GM19467 (cell line): Measurements from ENCODE around the gene CACNA1F.
"Not testable (repeated sequence)": the region's sequence is repeated elsewhere in the genome, so short reads cannot be mapped to it uniquely, and the experiment has no call there.

Experiments used
- ATAC-seq: cut with Tn5 transposase; IDR thresholded peaks from one replicate; pipeline ENCODE4 v1.9.1; 2021; ENCODE audit warnings: mild to moderate bottlenecking, moderate library complexity; ENCODE audit not compliant: unreplicated experiment

The CACNA1F gene

GRCh38 chrX:49177873-49178480 is 55.2 kb downstream of the CACNA1F start:
- ATAC-seq: no peak

GRCh38 chrX:49177338-49177833 is 55.8 kb downstream of the CACNA1F start:
- no peak for ATAC-seq

- ATAC-seq: no peak
Measured at GRCh38 chrX:49176421-49177326, 56.5 kb downstream of the CACNA1F start.

GRCh38 chrX:49175435-49176274 is 57.5 kb downstream of the CACNA1F start:
- ATAC-seq: no peak

GRCh38 chrX:49174723-49175122 is 58.4 kb downstream of the CACNA1F start:
- ATAC-seq: no peak

- not testable (repeated sequence) for ATAC-seq
Measured at GRCh38 chrX:49173544-49173943, 59.6 kb downstream of the CACNA1F start.

DNA sequence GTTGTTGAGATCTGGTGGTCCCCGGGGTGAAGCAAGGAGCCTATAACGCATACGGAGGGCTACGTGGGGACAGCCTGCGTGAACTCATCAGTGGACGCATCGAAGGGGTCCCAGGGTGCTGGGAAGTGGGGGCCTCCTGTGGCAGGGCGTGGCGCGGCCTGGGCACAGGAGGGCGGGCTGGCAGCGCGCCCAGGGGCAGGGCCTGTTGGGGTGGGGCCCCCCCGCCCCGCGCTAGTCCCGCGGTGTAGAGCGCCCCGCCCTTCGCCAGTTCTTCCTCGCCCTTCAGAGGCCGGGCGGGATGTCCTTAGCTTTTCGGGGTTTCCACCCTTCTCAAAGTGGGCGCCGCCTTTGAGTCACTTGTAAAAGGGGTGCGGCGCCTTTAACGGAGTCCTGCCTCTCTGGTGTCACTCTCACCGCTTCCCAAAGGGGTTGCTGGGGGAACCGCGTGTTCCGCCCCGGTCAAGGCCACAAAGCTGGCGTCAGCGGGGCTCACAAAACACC is 60.8 kb downstream of the CACNA1F start:
- ATAC-seq: peak; percentile 49

- no peak for ATAC-seq
Measured at GRCh38 chrX:49171752-49172279, 61.3 kb downstream of the CACNA1F start, which contains the start of gene PLP2. Gene PLP2 (plus strand): TSS chrX:49171898. CDS start chrX:49172001, 103 bp downstream.

DNA sequence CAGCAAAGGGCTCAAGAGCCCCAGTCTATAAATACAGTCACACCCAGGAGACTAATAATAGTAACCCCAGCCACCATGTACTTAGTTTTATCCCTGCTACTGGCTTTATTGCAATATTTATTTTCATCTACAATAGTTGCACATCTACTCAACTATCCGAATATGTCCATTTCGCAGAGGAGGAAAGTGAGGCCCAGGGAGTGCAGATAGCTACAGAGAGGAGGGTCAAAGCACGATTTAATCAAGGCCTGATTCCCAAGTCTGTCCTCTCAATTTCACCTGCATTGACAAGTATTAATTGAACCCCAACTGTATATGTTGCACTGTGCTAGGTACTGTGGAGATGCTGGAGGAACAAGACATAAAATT is 65.4 kb downstream of the CACNA1F start:
- ATAC-seq: no peak

DNA sequence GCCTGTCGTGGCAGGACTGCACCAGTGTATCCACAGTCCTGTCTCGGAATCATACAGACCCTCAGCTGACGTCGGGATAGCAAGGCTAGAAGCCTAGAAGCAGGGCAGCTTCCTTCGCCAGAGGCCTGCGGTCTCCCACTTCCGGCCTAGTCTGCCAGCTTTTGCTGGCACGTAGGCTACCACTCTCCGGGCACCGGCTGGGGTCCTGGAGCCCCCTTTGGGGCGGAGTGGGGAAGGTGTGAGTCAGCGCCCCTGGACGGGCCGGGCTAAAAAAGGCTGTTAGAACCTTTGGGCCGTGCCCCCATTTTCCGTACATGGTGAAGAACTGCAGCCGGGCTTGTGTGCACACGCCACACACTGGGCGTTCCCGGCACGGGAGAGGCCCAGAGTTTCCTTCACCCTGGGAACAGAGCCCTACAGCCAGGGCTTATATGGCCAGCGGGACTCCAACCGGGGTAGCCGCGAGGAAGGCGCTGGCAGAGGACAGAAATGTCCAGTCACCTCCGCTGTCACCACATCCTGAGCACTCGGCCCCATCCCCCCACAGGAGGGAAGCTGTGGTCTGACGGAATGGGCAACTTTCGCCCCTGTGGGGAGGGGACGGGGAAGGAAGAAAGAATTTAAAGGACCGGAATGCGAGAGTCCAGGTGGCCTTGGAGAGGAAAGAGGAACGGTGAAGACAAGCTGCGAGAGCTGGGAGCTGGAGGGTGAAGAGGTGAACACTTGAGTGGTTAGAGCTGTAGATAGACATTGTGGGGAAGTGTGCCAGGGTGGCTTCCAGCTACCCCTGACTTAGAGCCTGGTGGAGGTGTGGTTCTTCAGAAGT is 66.0 kb downstream of the CACNA1F start:
- ATAC-seq: no peak

GRCh38 chrX:49165901-49166881 is 66.9 kb downstream of the CACNA1F start:
- no peak for ATAC-seq

- ATAC-seq: no peak
Measured at GRCh38 chrX:49164589-49165360, 68.4 kb downstream of the CACNA1F start.

- ATAC-seq: peak; percentile 50
Measured at GRCh38 chrX:49163555-49164419, 69.4 kb downstream of the CACNA1F start.

GRCh38 chrX:49162620-49163019 is 70.5 kb downstream of the CACNA1F start, which contains the start of gene MAGIX:
Gene MAGIX (plus strand): TSS chrX:49162758. CDS start chrX:49162890, 132 bp downstream.
- no peak for ATAC-seq

DNA sequence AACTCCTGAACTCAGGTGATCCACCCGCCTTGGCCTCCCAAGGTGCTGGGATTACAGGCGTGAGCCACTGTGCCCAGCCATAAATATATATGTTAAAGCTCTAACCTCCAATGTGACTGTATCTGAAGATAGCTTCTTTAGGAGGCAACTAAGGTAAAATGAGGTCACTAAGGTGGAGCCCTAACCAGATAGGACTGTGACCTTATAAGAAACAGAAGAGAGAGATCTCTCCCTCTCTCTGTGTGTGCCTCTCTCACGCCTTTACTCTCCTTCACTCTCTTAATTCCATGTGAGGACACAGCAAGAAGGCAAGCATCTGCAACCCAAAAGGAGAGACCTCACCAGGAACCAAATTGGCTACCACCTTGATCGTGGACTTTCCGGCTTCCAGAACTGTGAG is 71.5 kb downstream of the CACNA1F start:
- ATAC-seq: no peak

DNA sequence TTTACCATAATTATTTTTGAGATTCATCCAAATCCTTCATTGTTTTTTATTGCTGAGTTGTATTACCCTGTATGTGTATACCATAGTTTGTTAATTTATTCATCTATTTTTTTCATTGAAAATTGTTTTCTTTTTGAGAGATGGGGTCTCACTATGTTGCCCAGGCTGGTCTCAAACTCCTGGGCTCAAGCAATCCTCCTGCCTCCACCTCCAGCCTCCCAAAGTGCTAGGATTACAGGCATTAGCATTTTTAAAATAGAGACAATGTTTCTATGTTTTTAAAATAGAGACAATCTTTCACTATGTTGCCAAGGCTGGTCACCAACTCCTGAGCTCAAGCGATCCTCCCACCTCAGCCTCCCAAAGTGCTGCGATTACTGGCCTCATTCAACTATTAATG is 72.2 kb downstream of the CACNA1F start:
- ATAC-seq: no peak

DNA sequence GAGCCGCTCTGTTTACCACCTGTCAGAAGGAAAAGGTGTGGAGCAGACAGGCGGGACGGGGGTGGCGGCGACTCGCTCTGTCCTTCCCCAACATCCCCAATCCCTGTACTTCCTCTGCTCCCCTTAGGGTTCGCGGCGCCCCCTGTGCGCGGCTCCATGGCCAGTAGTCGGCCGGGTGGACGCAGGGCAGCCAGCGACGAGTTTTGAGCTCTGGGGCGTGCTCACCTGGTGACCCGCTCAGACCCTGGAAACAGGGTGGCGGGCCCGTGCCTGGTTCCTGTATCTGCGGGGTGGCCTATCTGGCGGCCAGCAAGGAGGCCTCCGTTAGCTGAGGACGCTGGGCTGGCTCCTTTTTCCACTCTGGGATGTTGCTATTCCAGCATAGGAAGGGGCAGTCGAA is 75.9 kb downstream of the CACNA1F start:
- ATAC-seq: no peak
